ENCODE measurements around the gene DYNC2H1. TPM values are rescaled to one million over a fixed set of nuclear protein-coding genes. Genes with fewer than 3 reads are reported as not detected.
"Not testable (repeated sequence)": the region's sequence is repeated elsewhere in the genome, so short reads cannot be mapped to it uniquely, and the experiment has no call there.

The DYNC2H1 gene
- polyA plus RNA-seq, 4 donors: 28.9 to 45.7 (median 39.7) TPM

GRCh38 chr11:103125462-103125861 is 16.2 kb downstream of the DYNC2H1 start:
- DNase-seq (ENCODE audit: low read depth in 4 of 4, low spot score in 3 of 4): no peak

DNA sequence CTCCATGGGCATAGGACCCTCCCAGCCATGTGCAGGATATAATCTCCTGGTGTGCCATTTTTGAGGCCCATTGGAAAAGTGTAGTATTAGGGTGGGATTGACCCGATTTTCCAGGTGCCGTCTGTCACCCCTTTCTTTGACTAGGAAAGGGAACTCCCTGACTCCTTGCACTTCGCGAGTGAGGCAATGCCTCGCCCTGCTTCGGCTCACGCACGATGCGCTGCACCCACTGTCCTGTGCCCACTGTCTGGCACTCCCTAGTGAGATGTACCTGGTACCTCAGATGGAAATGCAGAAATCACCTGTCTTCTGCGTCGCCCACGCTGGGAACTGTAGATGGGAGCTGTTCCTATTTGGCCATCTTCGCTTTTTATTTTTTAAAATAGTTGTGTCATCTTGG is 32.8 kb downstream of the DYNC2H1 start:
- DNase-seq (ENCODE audit: low read depth in 4 of 4, low spot score in 3 of 4): not testable (repeated sequence)

DNA sequence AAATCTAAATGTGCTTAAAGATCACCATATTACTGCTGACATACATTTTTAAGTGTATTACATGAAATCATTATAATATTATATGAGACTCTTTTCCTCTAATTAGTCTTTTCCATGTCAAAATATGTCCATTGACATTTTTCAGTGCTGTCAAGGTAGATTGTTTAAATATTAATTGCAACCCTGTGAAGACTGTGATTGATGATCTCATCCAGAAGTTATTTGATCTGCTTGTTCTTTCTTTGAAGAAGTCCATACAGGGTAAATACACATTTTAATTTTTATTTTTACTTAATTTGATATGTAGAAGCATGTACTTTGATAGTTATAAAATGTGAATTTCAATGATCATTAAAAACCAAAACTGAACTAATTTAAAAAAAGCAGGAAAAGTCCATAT is 38.4 kb downstream of the DYNC2H1 start:
- DNase-seq (ENCODE audit: low read depth in 4 of 4, low spot score in 3 of 4): no peak

DNA sequence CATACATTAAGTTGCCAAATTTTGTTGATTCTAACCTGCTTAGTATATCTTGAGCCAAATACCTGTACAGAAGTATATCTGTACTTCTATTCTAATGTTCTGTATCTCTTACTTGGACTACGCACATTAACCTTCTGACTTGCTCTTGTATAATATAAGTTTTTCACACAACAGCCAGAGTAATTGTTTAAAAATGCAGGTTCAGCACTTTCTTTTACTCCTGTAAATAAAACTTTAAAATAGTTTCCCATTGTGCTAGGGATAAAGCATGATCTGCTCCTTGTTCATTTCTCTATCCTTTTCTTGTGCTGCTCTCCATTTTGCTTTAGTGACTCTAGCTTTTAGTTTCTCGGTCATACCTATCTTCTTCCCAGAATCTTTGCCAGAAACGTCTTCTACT is 48.3 kb downstream of the DYNC2H1 start:
- DNase-seq (ENCODE audit: low read depth in 4 of 4, low spot score in 3 of 4): no peak

DNA sequence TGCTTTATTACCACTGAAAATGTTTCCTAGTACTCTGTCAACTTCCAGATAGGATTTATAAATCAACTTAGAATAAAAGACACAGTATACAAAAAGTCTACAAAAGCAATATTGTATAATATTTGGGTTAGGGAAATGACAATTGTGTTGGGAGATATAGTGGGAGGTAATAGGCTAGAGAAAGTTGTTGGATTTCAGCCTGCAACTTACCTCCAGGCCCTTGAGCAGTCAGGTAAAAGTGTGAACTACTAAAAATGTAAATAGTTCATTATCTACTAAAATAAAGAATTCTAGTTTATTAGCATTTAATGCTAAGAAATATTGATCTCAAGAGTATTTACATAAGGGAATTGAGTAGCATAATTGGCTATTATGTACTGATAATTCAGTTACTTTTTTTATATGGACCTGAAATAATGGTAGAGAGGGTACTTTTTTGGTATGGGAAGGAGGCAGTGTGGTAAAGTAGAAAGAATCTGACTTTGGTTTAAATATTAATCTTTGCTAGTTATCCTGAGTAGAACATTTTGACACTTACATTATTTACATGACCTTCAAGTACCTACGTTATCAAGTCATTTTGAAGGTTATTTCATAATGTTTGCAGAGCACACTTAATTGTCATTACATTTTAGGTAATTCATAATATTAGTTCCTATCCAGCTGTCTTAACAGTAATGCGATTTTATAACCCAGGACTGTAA is 55.0 kb downstream of the DYNC2H1 start:
- DNase-seq (ENCODE audit: low read depth in 4 of 4, low spot score in 3 of 4): no peak

DNA sequence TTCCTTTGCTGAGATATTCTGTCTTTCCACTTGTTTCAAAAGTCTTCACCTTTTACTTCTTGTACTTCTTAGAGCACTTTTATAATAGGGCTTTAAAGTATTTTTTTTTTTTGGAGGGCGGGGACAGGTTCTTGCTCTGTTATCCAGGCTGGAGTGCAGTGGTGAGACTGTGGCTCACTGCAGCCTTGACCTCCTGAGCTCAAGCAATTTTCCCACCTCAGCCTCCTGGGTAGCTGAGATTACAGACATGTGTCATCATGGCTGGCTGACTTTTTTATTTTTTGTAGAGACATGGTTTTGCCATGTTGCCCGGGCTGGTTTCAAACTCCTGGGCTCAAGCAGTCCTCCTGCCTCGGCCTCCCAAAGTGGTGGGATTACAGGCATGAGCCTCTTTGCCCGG is 57.9 kb downstream of the DYNC2H1 start:
- DNase-seq (ENCODE audit: low read depth in 4 of 4, low spot score in 3 of 4): no peak

- no peak for DNase-seq (ENCODE audit: low read depth in 4 of 4, low spot score in 3 of 4)
Measured at GRCh38 chr11:103170865-103171264, 61.6 kb downstream of the DYNC2H1 start.

DNA sequence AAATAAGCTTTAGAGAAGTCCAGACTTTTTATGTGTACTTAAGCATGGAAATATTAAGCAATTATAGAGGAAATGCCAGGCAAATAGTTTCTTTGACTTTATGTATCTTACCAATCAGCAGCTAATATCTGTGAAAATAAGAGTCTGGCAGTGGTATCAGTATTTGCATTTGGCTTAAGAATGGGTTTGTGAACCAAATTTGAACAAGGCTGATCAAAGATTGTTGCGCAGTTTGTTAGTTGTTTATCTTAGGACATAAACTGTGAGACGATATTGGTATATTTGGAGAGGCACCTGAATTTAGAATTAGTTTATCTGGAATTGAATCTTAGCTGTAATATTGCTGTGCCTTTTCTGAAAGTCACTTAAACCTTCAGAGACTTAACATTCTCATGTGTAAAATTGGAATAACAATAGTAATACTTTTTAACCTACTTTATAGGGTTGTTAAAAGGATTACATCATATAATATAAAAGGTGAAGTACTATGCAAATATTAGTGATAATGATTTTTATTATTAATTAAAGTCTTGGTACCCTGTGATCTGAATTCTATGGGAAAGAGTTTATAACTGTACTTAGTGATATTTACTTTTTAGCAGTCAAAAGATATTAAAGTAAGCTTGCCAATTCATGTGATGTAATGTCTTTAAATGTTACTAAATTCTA is 66.4 kb downstream of the DYNC2H1 start:
- no peak for DNase-seq (ENCODE audit: low read depth in 4 of 4, low spot score in 3 of 4)

GRCh38 chr11:103183981-103184611 is 74.9 kb downstream of the DYNC2H1 start:
- no peak for DNase-seq (ENCODE audit: low read depth in 4 of 4, low spot score in 3 of 4)

DNA sequence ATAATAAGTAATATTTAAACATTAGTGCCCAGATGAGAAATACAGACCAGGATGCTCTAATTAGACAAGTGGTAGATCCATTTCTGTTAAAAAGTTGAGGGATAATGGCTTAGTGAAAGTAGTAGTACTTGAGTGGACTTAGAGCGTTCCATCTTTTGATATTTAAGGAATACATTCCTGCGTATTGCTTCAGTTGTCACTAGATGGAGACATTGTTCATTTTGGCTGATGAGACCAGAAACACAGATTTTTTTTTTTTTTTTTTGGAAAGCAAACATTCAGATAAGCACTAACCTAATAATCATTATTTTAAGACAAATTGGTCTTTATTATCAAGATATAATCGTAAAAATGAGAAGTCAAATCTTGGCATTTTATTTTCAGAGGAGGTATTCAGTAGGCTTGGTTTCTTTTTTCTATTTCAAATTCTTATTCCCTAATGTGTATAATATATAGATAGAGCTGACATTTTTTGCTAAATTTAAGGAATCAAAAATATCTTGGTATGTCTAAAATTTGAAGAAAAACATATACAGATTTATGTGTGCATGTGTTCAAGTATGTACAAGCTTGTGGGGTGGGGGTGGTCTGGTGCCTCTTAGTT is 92.9 kb downstream of the DYNC2H1 start:
- peak in 3 of 4 donors; percentile 1 to 10 (median 5) for DNase-seq (ENCODE audit: low read depth in 4 of 4, low spot score in 3 of 4)

DNA sequence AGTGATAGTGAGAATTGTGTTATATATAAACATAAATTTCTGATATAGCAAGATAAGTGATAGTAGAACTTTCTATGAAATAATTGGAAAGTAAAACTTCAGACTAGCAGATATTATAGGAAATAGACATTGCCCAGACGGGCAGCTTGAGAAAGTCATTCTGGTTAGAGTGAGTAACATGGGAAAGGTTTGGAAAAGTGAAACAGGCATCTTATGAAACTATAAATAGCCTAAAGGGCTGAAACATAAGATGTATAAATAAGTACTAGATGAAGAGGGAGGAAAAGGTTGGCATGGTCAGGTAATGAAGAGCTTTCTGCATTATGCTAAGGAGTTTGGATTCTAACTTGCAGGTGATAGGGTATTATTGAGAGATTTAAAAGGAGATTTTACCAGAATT is 101.3 kb downstream of the DYNC2H1 start:
- DNase-seq (ENCODE audit: low read depth in 4 of 4, low spot score in 3 of 4): no peak

- DNase-seq (ENCODE audit: low read depth in 4 of 4, low spot score in 3 of 4): no peak
Measured at GRCh38 chr11:103215812-103216211, 106.6 kb downstream of the DYNC2H1 start.

DNA sequence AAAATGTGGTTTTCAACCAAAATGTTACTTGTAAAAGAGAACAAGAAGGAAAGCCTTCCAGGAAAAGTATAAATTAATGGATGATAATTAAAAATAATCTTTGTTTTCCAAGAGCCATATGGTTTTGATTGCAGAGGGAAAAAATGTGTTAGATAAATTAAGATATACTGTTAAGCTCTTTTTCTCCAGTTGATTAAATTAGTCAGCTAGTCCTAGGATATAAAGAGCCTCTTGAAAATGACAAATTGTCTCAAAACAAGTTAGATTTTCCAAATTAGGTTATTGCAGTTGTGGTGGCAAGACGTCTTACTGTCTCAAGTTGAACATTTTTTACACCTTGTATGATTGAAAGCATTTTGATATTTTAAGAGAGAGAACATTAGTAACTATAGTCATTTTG is 110.9 kb downstream of the DYNC2H1 start:
- no peak for DNase-seq (ENCODE audit: low read depth in 4 of 4, low spot score in 3 of 4)

DNA sequence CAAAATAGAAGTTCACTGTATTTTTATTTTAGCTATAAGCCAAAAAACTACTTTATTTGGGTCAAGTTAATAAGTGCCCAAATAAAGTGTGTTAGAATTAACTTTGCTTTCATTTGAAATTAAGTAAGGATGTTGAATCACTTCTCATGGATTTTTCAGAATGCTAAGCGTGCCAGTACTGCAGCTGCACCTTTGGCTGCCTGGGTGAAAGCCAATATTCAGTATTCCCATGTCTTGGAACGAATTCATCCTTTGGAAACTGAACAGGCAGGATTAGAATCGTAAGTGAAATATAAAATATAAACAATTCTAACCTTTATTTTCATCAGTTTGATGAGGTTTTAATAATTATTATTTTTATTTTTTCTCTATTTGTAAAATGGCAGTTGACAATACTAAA is 113.6 kb downstream of the DYNC2H1 start:
- no peak for DNase-seq (ENCODE audit: low read depth in 4 of 4, low spot score in 3 of 4)

GRCh38 chr11:103228807-103229206 is 119.6 kb downstream of the DYNC2H1 start:
- no peak for DNase-seq (ENCODE audit: low read depth in 4 of 4, low spot score in 3 of 4)

DNA sequence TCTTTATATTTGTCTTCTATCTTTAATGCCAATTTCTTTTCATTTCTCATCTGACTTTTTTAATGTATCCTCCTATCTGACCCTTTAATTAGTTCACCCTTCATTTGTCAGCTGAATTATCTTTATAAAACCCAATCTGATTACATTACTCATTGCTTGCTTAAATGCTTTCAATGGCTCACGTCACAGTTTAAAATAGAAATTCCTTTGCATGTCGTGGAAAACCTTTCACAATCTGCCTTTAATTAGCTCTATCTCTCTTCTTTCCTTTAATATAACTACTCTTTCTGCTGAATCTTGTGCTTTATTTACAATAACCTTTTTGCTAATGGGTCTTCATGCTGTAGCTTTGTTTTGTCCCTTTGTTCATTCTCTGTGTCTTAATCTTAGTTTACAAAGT is 125.7 kb downstream of the DYNC2H1 start:
- no peak for DNase-seq (ENCODE audit: low read depth in 4 of 4, low spot score in 3 of 4)

GRCh38 chr11:103241574-103241973 is 132.3 kb downstream of the DYNC2H1 start:
- DNase-seq (ENCODE audit: low read depth in 4 of 4, low spot score in 3 of 4): no peak

- DNase-seq (ENCODE audit: low read depth in 4 of 4, low spot score in 3 of 4): no peak
Measured at GRCh38 chr11:103254123-103254522, 144.9 kb downstream of the DYNC2H1 start.

GRCh38 chr11:103257360-103257759 is 148.1 kb downstream of the DYNC2H1 start:
- peak in 1 of 4 donors; percentile 0 for DNase-seq (ENCODE audit: low read depth in 4 of 4, low spot score in 3 of 4)

DNA sequence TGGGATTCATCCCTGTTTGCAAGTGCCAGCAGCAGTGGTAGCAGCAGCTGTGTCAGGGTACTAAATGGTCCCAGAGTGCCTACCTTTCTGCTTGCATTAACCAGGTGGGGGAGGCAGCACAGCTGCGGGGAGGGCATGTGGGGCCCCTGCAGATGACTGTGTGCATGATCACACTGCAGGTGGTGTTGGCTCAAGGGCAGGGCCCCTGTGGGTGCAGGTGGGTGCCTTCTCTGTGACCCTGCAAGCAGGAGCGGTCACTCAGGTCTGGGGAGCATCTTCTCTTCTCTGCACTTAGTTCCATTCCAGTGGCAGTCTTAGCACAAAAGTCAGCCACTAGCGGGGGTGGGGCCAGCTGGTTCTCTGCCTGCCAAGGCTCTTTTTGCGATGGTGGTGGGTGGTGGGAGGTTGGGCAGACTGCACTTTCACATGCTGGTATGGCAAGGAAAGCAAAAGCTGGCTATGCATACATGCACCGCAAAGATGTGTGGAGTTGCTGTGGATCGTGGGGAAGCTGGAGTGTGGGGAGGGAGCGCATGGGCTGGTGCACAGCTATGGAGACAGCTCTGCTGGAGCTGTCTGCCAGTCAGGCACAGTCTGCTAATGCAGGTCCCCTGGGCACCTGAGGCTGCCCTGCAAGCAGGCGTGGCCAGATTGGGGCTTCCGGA is 157.1 kb downstream of the DYNC2H1 start:
- no peak for DNase-seq (ENCODE audit: low read depth in 4 of 4, low spot score in 3 of 4)

DNA sequence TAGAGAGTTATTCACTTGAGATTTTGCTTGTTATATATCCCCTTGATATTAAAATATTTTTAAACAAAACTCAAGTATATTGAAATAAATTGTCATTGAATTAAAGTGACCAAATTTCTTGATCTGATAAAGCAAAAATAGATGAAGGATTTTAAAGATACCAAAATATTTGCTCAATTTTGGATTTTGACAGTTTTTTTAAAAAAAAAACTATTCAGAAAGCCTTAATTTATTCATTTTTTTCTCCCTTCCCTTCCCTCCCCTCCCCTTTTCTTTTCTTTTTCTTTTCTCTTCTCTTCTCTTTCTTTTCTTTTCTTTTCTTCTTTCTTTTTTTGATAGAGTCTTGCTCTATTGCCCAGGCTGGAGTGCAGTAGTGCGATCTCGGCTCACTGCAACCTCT is 163.7 kb downstream of the DYNC2H1 start:
- no peak for DNase-seq (ENCODE audit: low read depth in 4 of 4, low spot score in 3 of 4)

Measured in left renal pelvis (tissue), 4 donors.